ENCODE results near the gene SLC27A2.

GRCh38 chr15:50275091-50275490 lies 93.1 kb downstream of the SLC27A2 start:
- TF ChIP-seq CTCF (IDR thresholded peaks at IDR 0.05 in 2 of 3, conservative IDR thresholded peaks at IDR 0.05 in 1 of 3; ENCODE audit: control insufficient read depth in 2 of 3, extremely low read depth in 1 of 3, insufficient read depth in 1 of 3, low read depth in 3 of 3, low read length in 3 of 3), result no peak
- no peak for TF ChIP-seq CHD2 (IDR thresholded peaks at IDR 0.05; ENCODE audit: borderline replicate concordance, low read depth, low read length)
- no peak for TF ChIP-seq IKZF1 (conservative IDR thresholded peaks at IDR 0.05)
- TF ChIP-seq NFIC (IDR thresholded peaks at IDR 0.05; ENCODE audit: low read depth, low read length), result no peak
- TF ChIP-seq YY1 (IDR thresholded peaks at IDR 0.05; ENCODE audit: low read depth, low read length), result no peak
- TF ChIP-seq ZBED1 (IDR thresholded peaks at IDR 0.05; ENCODE audit: borderline replicate concordance), result no peak
- TF ChIP-seq EGR1 (IDR thresholded peaks at IDR 0.05; ENCODE audit: borderline replicate concordance in 1 of 2, low read depth in 2 of 2, low read length in 2 of 2), result no peak
- no peak for TF ChIP-seq WRNIP1 (IDR thresholded peaks at IDR 0.05; ENCODE audit: borderline replicate concordance, low read depth, low read length)

Data from GM12878 (cell line).